ENCODE data around the gene HORMAD1. TPM values are rescaled to one million over a fixed set of nuclear protein-coding genes. Genes with fewer than 3 reads are reported as not detected.

The HORMAD1 gene
- total RNA-seq, 3 donors from 2014 or later: 0.48 to 0.66 TPM; not detected in 1

DNA sequence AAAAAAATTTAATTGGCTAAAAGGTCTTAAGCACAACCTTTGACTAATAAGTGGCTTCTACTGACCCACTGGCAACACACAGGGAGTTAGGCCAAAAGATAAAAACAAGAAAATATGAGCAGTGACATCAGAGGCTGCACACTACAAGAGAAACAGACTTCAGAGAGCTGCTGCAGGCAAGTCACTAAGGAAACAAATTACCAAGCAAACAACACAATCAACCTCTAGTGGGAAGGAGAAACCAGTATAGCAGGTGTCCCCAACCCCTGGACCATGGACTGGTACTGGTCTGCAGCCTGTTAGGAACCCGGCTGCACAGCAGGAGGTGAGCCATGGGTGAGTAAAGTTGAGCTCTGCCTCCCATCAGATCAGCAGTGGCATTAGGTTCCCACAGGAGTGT lies 70.5 kb downstream of the HORMAD1 start:
- no peaks in the 10 kb centered on the region for H3K4me1 ChIP-seq
- H3K27ac ChIP-seq: peak overlapping the region in 1 of 2 donors; percentile 54
- intact Hi-C loops (cut with DNase I; ENCODE audit: low total_unique reads): no loop called here
- no peaks in the 10 kb centered on the region for H3K36me3 ChIP-seq
- no peaks in the 10 kb centered on the region for H3K27me3 ChIP-seq
- no peak overlapping the region for H3K4me3 ChIP-seq
- DNase-seq (ENCODE audit: low spot score in 2 of 2): peak in 1 of 2 donors; percentile 33
- no peaks in the 10 kb centered on the region for H3K9me3 ChIP-seq
- TF ChIP-seq, protein P1, sequence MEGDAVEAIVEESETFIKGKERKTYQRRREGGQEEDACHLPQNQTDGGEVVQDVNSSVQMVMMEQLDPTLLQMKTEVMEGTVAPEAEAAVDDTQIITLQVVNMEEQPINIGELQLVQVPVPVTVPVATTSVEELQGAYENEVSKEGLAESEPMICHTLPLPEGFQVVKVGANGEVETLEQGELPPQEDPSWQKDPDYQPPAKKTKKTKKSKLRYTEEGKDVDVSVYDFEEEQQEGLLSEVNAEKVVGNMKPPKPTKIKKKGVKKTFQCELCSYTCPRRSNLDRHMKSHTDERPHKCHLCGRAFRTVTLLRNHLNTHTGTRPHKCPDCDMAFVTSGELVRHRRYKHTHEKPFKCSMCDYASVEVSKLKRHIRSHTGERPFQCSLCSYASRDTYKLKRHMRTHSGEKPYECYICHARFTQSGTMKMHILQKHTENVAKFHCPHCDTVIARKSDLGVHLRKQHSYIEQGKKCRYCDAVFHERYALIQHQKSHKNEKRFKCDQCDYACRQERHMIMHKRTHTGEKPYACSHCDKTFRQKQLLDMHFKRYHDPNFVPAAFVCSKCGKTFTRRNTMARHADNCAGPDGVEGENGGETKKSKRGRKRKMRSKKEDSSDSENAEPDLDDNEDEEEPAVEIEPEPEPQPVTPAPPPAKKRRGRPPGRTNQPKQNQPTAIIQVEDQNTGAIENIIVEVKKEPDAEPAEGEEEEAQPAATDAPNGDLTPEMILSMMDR (IDR thresholded peaks at IDR 0.05): no peak
- TF ChIP-seq POLR2A (IDR thresholded peaks at IDR 0.05) (no peak), POLR2AphosphoS5 (IDR thresholded peaks at IDR 0.05) (no peak)

DNA sequence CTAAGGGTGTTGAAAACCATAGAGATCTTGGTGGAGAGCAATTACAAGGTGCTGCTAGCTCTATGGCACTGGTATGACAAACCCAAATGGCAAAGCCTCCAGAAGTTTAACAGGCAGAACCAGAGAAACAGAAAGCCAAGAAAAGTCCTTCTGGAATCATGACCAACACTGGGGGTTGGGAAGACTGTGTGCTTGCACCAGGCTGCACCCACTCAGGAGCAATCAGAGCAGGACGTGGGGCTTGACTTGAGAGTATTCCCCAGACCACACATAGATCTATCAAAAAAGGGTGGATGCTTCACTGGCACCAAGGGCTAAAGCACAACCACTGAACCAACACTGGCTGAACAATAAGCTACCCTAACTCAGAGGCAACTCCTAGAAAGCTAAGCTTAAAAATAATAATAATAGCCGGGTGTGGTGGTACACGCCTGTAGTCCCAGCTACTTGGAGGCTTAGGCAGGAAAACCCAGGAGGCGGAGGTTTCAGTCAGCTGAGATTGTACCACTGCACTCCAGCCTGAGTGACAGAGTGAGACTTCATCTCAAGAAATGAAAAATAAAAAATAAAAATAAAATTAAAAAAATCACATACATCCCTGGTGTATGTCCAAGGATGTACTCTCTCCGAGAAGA lies 71.1 kb downstream of the HORMAD1 start:
- H3K4me3 ChIP-seq: no peak overlapping the region
- H3K9me3 ChIP-seq: no peaks in the 10 kb centered on the region
- H3K27me3 ChIP-seq: no peaks in the 10 kb centered on the region
- intact Hi-C loops (cut with DNase I; ENCODE audit: low total_unique reads): no loop called here
- DNase-seq (ENCODE audit: low spot score in 2 of 2): no peak
- peak overlapping the region in 1 of 2 donors; percentile 54 for H3K27ac ChIP-seq
- TF ChIP-seq, protein P1 (IDR thresholded peaks at IDR 0.05): no peak
- TF ChIP-seq POLR2A (IDR thresholded peaks at IDR 0.05) (no peak), POLR2AphosphoS5 (IDR thresholded peaks at IDR 0.05) (no peak)
- no peaks in the 10 kb centered on the region for H3K36me3 ChIP-seq
- no peaks in the 10 kb centered on the region for H3K4me1 ChIP-seq

Other genes with a start within 250 kb of the HORMAD1 start
- gene TARS2, start 233.5 kb downstream of the HORMAD1 start, total RNA-seq: 10 to 100 TPM; 12.1 to 21.4 (median 19.9) TPM
- gene ECM1, start 212.8 kb downstream of the HORMAD1 start, total RNA-seq: 10 to 100 TPM in 2 of 3 donors, 1 to 10 TPM in 1; 4.0 to 53.3 (median 10.2) TPM
- 1 to 10 TPM in 1 of 3 donors, not detected in 2; 2.2 TPM for gene FALEC, start 205.1 kb downstream of the HORMAD1 start, total RNA-seq
- gene ADAMTSL4, start 171.5 kb downstream of the HORMAD1 start, total RNA-seq: 10 to 100 TPM; 11.3 to 31.8 (median 30.2) TPM
- gene MCL1, start 141.3 kb downstream of the HORMAD1 start, total RNA-seq: 100 to 1,000 TPM; 257 to 535 (median 333) TPM
- 100 to 1,000 TPM; 187 to 273 (median 194) TPM for gene ENSA, start 91.3 kb downstream of the HORMAD1 start, total RNA-seq
- 10 to 100 TPM; 22.2 to 44.3 (median 31.8) TPM for gene GOLPH3L, start 23.7 kb downstream of the HORMAD1 start, total RNA-seq
- 100 to 1,000 TPM in 2 of 3 donors, 10 to 100 TPM in 1; 36.1 to 218 (median 153) TPM for gene CTSS, start 44.9 kb upstream of the HORMAD1 start, total RNA-seq
- gene CTSK, start 87.4 kb upstream of the HORMAD1 start, total RNA-seq: 100 to 1,000 TPM; 111 to 590 (median 204) TPM
- gene ARNT, start 155.7 kb upstream of the HORMAD1 start, total RNA-seq: 10 to 100 TPM; 62.5 to 76.5 (median 72.1) TPM
- gene CTXND2, start 166.2 kb upstream of the HORMAD1 start, total RNA-seq: not detected
- gene SETDB1, start 205.5 kb upstream of the HORMAD1 start, total RNA-seq: 10 to 100 TPM; 33.4 to 44.6 (median 41.0) TPM